SU-DHL-6 (cell line): ENCODE results near the gene SCFD2.

ENCODE experiments used
- H2AFZ ChIP-seq: fragments of 200-600 bp; sonication (generic); 2 replicates; pipeline ENCODE4 v1.6.1; 2014; ENCODE audit warnings: low read depth, mild to moderate bottlenecking, moderate library complexity, mixed read lengths, antibody characterized with exemption, low read length; ENCODE audit not compliant: severe bottlenecking
- H3F3A ChIP-seq: fragments of 200-600 bp; shearing (Covaris generic); 2 replicates; pipeline ENCODE4 v1.6.0; 2016; ENCODE audit warnings: antibody characterized with exemption, mild to moderate bottlenecking; ENCODE audit not compliant: insufficient read depth
- H3K27ac ChIP-seq: fragments of 200-600 bp; sonication (generic); 2 replicates; pipeline ENCODE4 v1.5.1; 2016; ENCODE audit warnings: low read depth, mild to moderate bottlenecking, low read length, moderate library complexity, mixed read lengths
- H3K27me3 ChIP-seq: fragments of 200-600 bp; sonication (generic), shearing (Covaris generic); 2 replicates; pipeline ENCODE4 v1.6.0; 2014; ENCODE audit warnings: mild to moderate bottlenecking, low read length
- H3K36me3 ChIP-seq: fragments of 200-600 bp; sonication (generic); 2 replicates; pipeline ENCODE4 v1.6.1; 2014; ENCODE audit warnings: mild to moderate bottlenecking, low read length, mixed read lengths
- H3K4me2 ChIP-seq: fragments of 300-600, 200-600 bp; shearing (Covaris generic), sonication (generic); 2 replicates; pipeline ENCODE4 v1.6.0; 2014; ENCODE audit warnings: low read length, low read depth, mild to moderate bottlenecking; ENCODE audit not compliant: poor library complexity, severe bottlenecking
- H3K4me3 ChIP-seq: fragments of 200-600 bp; sonication (generic); 2 replicates; pipeline ENCODE4 v1.5.1; 2014; ENCODE audit warnings: antibody characterized with exemption, low read length, mild to moderate bottlenecking, mixed read lengths; ENCODE audit not compliant: insufficient read depth, poor library complexity, severe bottlenecking
- H3K79me2 ChIP-seq: fragments of 200-600 bp; sonication (generic); 2 replicates; pipeline ENCODE4 v1.6.1; 2014; ENCODE audit warnings: mild to moderate bottlenecking, low read length, moderate library complexity; ENCODE audit not compliant: insufficient read depth
- H3K9ac ChIP-seq: fragments of 200-600 bp; sonication (generic); 2 replicates; pipeline ENCODE4 v1.7.0; 2014; ENCODE audit warnings: mild to moderate bottlenecking, low read length
- H3K9me2 ChIP-seq: fragments of 200-600 bp; sonication (generic); replicated peaks from 2 replicates; pipeline ENCODE4 v1.6.1; 2014; ENCODE audit warnings: low read length; ENCODE audit not compliant: insufficient read depth
- H3K9me3 ChIP-seq: fragments of 200-600 bp; sonication (generic); 2 replicates; pipeline ENCODE4 v1.6.1; 2014; ENCODE audit warnings: low read length, mixed read lengths; ENCODE audit not compliant: insufficient read depth
- H4K20me1 ChIP-seq: fragments of 200-600 bp; sonication (generic); 2 replicates; pipeline ENCODE4 v1.6.1; 2014; ENCODE audit warnings: low read depth, mild to moderate bottlenecking, antibody characterized with exemption, low read length, moderate library complexity, mixed read lengths
- CTCF ChIP-seq: fragments of 200-600 bp; sonication (generic); IDR thresholded peaks from one replicate; pipeline ENCODE4 v1.5.1; 2017; ENCODE audit warnings: antibody characterized with exemption, mild to moderate bottlenecking, low read length, moderate library complexity; ENCODE audit not compliant: insufficient read depth, poor library complexity, severe bottlenecking
- EZH2phosphoT487 ChIP-seq: fragments of 200-600 bp; sonication (generic), shearing (Covaris generic); conservative IDR thresholded peaks from 2 replicates; pipeline ENCODE4 v1.6.1; 2018; ENCODE audit warnings: mild to moderate bottlenecking, antibody characterized with exemption, low read length, moderate library complexity, mixed read lengths

The SCFD2 gene

DNA sequence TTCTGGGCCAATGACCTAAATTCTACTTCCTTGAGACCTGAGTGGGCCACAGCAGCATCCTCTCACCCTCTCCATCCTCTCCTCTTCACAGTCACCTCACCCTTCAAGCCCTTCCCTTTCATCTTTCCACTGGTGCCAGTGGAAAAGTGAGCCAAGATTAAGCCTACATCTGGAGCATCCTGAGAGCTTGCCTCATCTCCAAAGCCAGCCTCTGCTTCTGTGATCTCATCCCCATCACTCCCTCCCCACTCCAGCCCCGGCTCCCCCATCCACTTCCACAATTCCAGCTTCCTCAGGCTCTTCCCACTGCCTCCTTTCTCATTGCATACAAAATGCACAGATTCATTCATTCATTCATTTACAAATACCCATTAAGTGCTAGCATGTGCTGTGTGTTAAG, 513.8 kb downstream of the SCFD2 start:
- Histone ChIP-seq H3K79me2 (no peaks in the 10 kb centered on the region), H2AFZ (no peak overlapping the region), H3K27me3 (no peaks in the 10 kb centered on the region), H3K9ac (no peak overlapping the region), H3K4me3 (no peak overlapping the region), H3K9me2 (no peaks in the 10 kb centered on the region), H3F3A (no peaks in the 10 kb centered on the region), H3K4me2 (no peak overlapping the region), H3K27ac (no peak overlapping the region), H4K20me1 (no peaks in the 10 kb centered on the region), H3K9me3 (no peaks in the 10 kb centered on the region), H3K36me3 (no peaks in the 10 kb centered on the region)
- TF ChIP-seq EZH2phosphoT487 (no peak), CTCF (no peak)

DNA sequence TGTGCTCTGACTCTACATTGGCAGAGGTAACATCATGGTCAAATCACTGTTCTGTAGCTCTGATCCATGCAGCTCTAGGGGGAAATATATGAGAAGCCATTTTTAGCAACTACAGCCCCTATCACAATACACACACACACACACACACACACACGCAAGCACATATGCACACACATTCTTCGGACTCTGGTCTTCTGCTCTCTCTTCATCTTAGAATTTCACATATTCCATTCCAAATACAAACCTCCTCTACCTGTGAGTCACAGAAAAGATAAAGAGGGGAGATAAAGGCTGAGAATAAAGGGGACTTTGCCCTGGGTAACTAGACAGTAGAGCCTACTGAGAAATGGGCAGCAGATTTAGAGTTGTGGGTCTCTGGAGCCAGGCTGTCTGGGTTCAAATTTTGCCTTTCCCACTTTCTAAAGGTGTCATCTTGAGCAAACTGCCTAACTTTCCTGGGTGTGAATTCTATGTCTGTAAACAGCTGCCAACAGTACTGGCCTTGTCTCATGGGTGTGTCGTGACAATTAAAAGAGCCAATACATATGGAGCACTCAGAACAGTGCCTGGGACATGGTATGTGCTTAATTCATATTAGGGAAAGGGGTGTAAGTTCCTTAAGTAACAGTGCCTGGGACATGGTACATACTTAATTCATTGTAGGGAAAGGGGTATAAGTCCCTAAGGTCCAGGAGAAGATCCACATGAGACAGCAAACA, 515.3 kb downstream of the SCFD2 start:
- Histone ChIP-seq H3K9me2 (no peaks in the 10 kb centered on the region), H3K79me2 (no peaks in the 10 kb centered on the region), H4K20me1 (no peaks in the 10 kb centered on the region), H3K9me3 (no peaks in the 10 kb centered on the region), H3K4me2 (no peak overlapping the region), H3K4me3 (no peak overlapping the region), H3F3A (no peaks in the 10 kb centered on the region), H2AFZ (no peak overlapping the region), H3K9ac (no peak overlapping the region), H3K27ac (no peak overlapping the region), H3K27me3 (no peaks in the 10 kb centered on the region), H3K36me3 (no peaks in the 10 kb centered on the region)
- no peak for TF ChIP-seq CTCF
- no peak for TF ChIP-seq EZH2phosphoT487

DNA sequence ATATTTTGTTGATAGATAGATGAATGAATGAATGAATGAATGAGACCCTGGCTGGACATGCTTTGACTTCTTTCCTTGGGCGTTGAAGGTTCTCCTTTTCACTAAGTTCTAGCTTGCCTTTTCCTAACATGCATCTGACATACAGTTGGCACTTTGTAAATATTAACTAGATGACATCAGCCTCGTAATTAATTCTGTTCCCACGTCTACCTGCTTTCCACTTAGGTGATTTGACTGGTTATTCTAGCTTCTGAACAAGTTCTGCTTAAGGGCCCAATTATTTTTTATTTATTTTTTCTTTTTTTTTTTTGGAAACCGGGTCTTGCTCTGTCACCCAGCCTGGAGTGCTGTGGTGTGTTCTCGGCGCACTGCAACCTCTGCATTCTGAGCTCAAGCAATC, 517.6 kb downstream of the SCFD2 start:
- H3K9ac ChIP-seq = no peak overlapping the region
- no peaks in the 10 kb centered on the region for H3K9me2 ChIP-seq
- no peak overlapping the region for H2AFZ ChIP-seq
- no peaks in the 10 kb centered on the region for H4K20me1 ChIP-seq
- no peaks in the 10 kb centered on the region for H3K36me3 ChIP-seq
- no peak overlapping the region for H3K4me3 ChIP-seq
- H3K27me3 ChIP-seq = no peaks in the 10 kb centered on the region
- TF ChIP-seq EZH2phosphoT487 = no peak
- no peak for TF ChIP-seq CTCF
- no peaks in the 10 kb centered on the region for H3F3A ChIP-seq
- H3K79me2 ChIP-seq = no peaks in the 10 kb centered on the region
- no peak overlapping the region for H3K4me2 ChIP-seq
- no peak overlapping the region for H3K27ac ChIP-seq
- no peaks in the 10 kb centered on the region for H3K9me3 ChIP-seq
